GM12878 (cell line): Measurements from ENCODE around the gene PXDC1. TPM values are rescaled to one million over a fixed set of nuclear protein-coding genes. Genes with fewer than 3 reads are reported as not detected.

Experiments used
- ATAC-seq: fragments of 200-7000 bp; cut with Tn5 transposase; 3 replicates; pipeline ENCODE4 v1.9.1; 2020; ENCODE audit warnings: mild to moderate bottlenecking, moderate library complexity
- BruUV-seq: library from RNA; stranded (reverse); fragments of 400-500 nt; replicated peaks from 2 replicates; lab custom pipeline; 2021; lab: Mats Ljungman, UMichigan
- CTCF ChIA-PET: fragments of 300-600 bp; sonication (Branson Sonifier 250); formaldehyde crosslinking; extraction: SDS; loops from one replicate; lab custom pipeline; 2021; ENCODE audit warnings: inconsistent platforms; lab: Yijun Ruan, JAX
- POLR2A ChIA-PET: fragments of 350-600 bp; formaldehyde crosslinking; extraction: SDS; loops from one replicate; lab custom pipeline; 2021; ENCODE audit warnings: inconsistent platforms; lab: Charles Lee
- RAD21 ChIA-PET: fragments of 300-600 bp; sonication (Branson Sonifier 250); formaldehyde crosslinking; loops from one replicate; lab custom pipeline; 2023; ENCODE audit warnings: antibody characterized with exemption; ENCODE audit not compliant: unreplicated experiment; lab: Charles Lee
- SMC1A ChIA-PET: fragments of 300-600 bp; sonication (Branson Sonifier 250); formaldehyde crosslinking; loops from one replicate; lab custom pipeline; 2023; ENCODE audit not compliant: unreplicated experiment, uncharacterized antibody; lab: Charles Lee
- DNase-seq: peaks from one replicate; pipeline ENCODE4 v3.0.0-alpha.2; 2011; ENCODE audit warnings: low read depth, low spot score
- FAIRE-seq: peaks from 3 replicates; lab custom pipeline; 2011; peaks lifted over from hg19 to GRCh38; lab: Jason Lieb, UNC
- H2AFZ ChIP-seq: 2 replicates; pipeline ENCODE4 v1.6.0; 2011; ENCODE audit warnings: low read depth, low read length, control low read depth; ENCODE audit not compliant: control insufficient read depth
- H3K27ac ChIP-seq: 2 replicates; pipeline ENCODE4 v1.5.1; 2011; ENCODE audit warnings: control low read depth; ENCODE audit not compliant: control insufficient read depth, insufficient read depth
- H3K27me3 ChIP-seq, 2 experiments: replicated peaks in 1 of 2; 2 replicates each; pipeline versions ENCODE4 v1.6.0 to v1.6.1; 2011; ENCODE audit warnings: low read length in 1 of 2; ENCODE audit not compliant: control insufficient read depth in 2 of 2, insufficient read depth in 2 of 2
- H3K36me3 ChIP-seq, 2 experiments: 2 replicates each; pipeline ENCODE4 v1.5.1; 2011; ENCODE audit warnings: low read length in 1 of 2; ENCODE audit not compliant: control insufficient read depth in 2 of 2, insufficient read depth in 2 of 2
- H3K4me1 ChIP-seq: 2 replicates; pipeline ENCODE4 v1.6.1; 2011; ENCODE audit warnings: mild to moderate bottlenecking, low read length, moderate library complexity, mixed read lengths; ENCODE audit not compliant: control insufficient read depth, insufficient read depth
- H3K4me2 ChIP-seq: 2 replicates; pipeline ENCODE4 v1.6.0; 2011; ENCODE audit warnings: control low read depth; ENCODE audit not compliant: control insufficient read depth, insufficient read depth
- H3K4me3 ChIP-seq: fragments of 200-600 bp; sonication (generic); 2 replicates; pipeline ENCODE4 v1.5.1; 2016
- H3K79me2 ChIP-seq: 2 replicates; pipeline ENCODE4 v1.6.0; 2011; ENCODE audit warnings: low read length; ENCODE audit not compliant: control insufficient read depth, insufficient read depth
- H3K9ac ChIP-seq: 2 replicates; pipeline ENCODE4 v1.8.0; 2011; ENCODE audit warnings: low read length, control low read depth, mixed read lengths; ENCODE audit not compliant: control insufficient read depth, insufficient read depth
- H3K9me3 ChIP-seq: replicated peaks from 3 replicates; pipeline ENCODE4 v1.5.1; 2011; ENCODE audit warnings: mild to moderate bottlenecking, low read length; ENCODE audit not compliant: control insufficient read depth, insufficient read depth
- H4K20me1 ChIP-seq: 2 replicates; pipeline ENCODE4 v1.6.0; 2011; ENCODE audit not compliant: control insufficient read depth, insufficient read depth
- EED ChIP-seq: sonication (generic); IDR thresholded peaks from 2 replicates; pipeline ENCODE4 v1.6.1; 2016; ENCODE audit warnings: antibody characterized with exemption, low read depth
- ETV6 ChIP-seq, 2 experiments: fragments of 450-650 bp in 1 of 2; IDR thresholded peaks in 1 of 2; conservative IDR thresholded peaks in 1 of 2; 2 replicates each; pipeline ENCODE4 v1.6.1; 2014; ENCODE audit warnings: antibody characterized with exemption in 1 of 2, borderline replicate concordance in 1 of 2, low read depth in 1 of 2, mild to moderate bottlenecking in 1 of 2, moderate library complexity in 1 of 2
- FOXM1 ChIP-seq: IDR thresholded peaks from 2 replicates; pipeline ENCODE4 v1.6.1; 2012; ENCODE audit warnings: low read depth, mild to moderate bottlenecking, inconsistent platforms, low read length, moderate library complexity
- HSF1 ChIP-seq: fragments of 150-350 bp; IDR thresholded peaks from 2 replicates; pipeline ENCODE4 v1.6.1; 2014; ENCODE audit warnings: mild to moderate bottlenecking, low read depth, low read length
- IKZF2 ChIP-seq, 2 experiments: fragments of 450-650 bp; IDR thresholded peaks; 2 replicates each; pipeline ENCODE4 v1.6.1; 2017; ENCODE audit warnings: mild to moderate bottlenecking in 2 of 2, moderate library complexity in 2 of 2
- KDM1A ChIP-seq: fragments of 200-600 bp; sonication (generic); IDR thresholded peaks from 2 replicates; pipeline ENCODE4 v1.6.1; 2016; ENCODE audit warnings: borderline replicate concordance
- NFYA ChIP-seq: IDR thresholded peaks from 2 replicates; pipeline ENCODE4 v1.6.1; 2011; ENCODE audit warnings: low read depth, mild to moderate bottlenecking, low read length, improper control_type of control experiment, borderline replicate concordance
- NKRF ChIP-seq: fragments of 450-650 bp; conservative IDR thresholded peaks from 2 replicates; pipeline ENCODE4 v1.6.1; 2017; ENCODE audit warnings: mild to moderate bottlenecking, moderate library complexity
- NR2C2 ChIP-seq: IDR thresholded peaks from 2 replicates; pipeline ENCODE4 v1.6.1; 2011; ENCODE audit warnings: borderline replicate concordance, low read depth; ENCODE audit not compliant: control insufficient read depth, insufficient read length
- RAD51 ChIP-seq: fragments of 450-650 bp; IDR thresholded peaks from 2 replicates; pipeline ENCODE4 v1.6.1; 2016; ENCODE audit warnings: moderate library complexity, mild to moderate bottlenecking, inconsistent platforms
- REST ChIP-seq: IDR thresholded peaks from 2 replicates; pipeline ENCODE4 v1.6.1; 2012; ENCODE audit warnings: mild to moderate bottlenecking, low read depth, low read length
- SMARCA5 ChIP-seq: fragments of 450-650 bp; IDR thresholded peaks from 2 replicates; pipeline ENCODE4 v1.6.1; 2017; ENCODE audit warnings: mild to moderate bottlenecking
- WGBS: methylation state at CpG from one replicate; pipeline ENCODE4 v1.1.6; 2016; ENCODE audit warnings: low lambda C conversion rate; ENCODE audit not compliant: insufficient replicate concordance, insufficient coverage; ENCODE audit errors: missing lambda C conversion rate; 5-methylcytosine and 5-hydroxymethylcytosine counted together
- in situ Hi-C: fragments of 300-500 bp; cut with MboI; formaldehyde crosslinking; loops from 9 replicates; pipeline ENCODE4 v1.14.3; 2018; ENCODE audit warnings: mixed read lengths
- intact Hi-C: fragments of 100-400 bp; cut with micrococcal nuclease; formaldehyde crosslinking; loops from one replicate; pipeline ENCODE4 v1.14.2; 2022; ENCODE audit not compliant: unreplicated experiment
- polyA plus RNA-seq, 11 experiments: library from polyadenylated mRNA; depleted of rRNA in 4 of 11; unstranded in 6 of 11; stranded (reverse) in 5 of 11; fragments of >200 nt; fragmentation: Nextera tagmentation in 4 of 11; fragmentation: Illumina TruSeq in 1 of 11; extraction: Ambion mirVana in 4 of 11; extraction: Trizol in 1 of 11; gene quantifications; 1 replicate in 1 of 11; 2 replicates in 10 of 11; pipeline versions ENCODE4 v1.2.1 to v1.2.3, GENCODE V29; 2011 to 2016; ENCODE audit warnings: inconsistent platforms in 2 of 11, missing spikeins in 2 of 11, low read depth in 1 of 11
- total RNA-seq, 4 experiments: library from RNA; depleted of rRNA in 3 of 4; stranded (reverse); fragments of >200 nt in 3 of 4; fragmentation: Illumina TruSeq in 1 of 4; extraction: Trizol in 1 of 4; gene quantifications; 2 replicates each; pipeline versions ENCODE4 v1.2.1 to v1.2.3, GENCODE V29; 2013 to 2021
- TF ChIP-seq, protein P1 (sequence below): fragments of 450-650 bp; IDR thresholded peaks from 2 replicates; pipeline ENCODE4 v1.6.1; 2018; ENCODE audit warnings: mild to moderate bottlenecking, low read depth, moderate library complexity; ENCODE audit not compliant: partially characterized antibody

Gene PXDC1
- total and polyA plus RNA-seq, 10 of the 15 experiments (the other 5 are each of a cell fraction or from before 2014, with no cell fraction given): 0.03 to 0.72 (median 0.32) TPM; not detected in 2

- Histone ChIP-seq H3K27ac (no peak overlapping the region), H3K27me3 (no peaks in the 10 kb centered on the region), H3K36me3 (no peaks in the 10 kb centered on the region), H3K79me2 (no peaks in the 10 kb centered on the region), H3K4me3 (no peak overlapping the region), H3K4me2 (no peak overlapping the region), H3K9ac (no peak overlapping the region), H3K4me1 (no peaks in the 10 kb centered on the region), H2AFZ (no peak overlapping the region), H3K9me3 (no peaks in the 10 kb centered on the region), H4K20me1 (no peaks in the 10 kb centered on the region)
- FAIRE-seq (no peak), ATAC-seq (no peak), DNase-seq (no peak)
- BruUV-seq: no TSS peak
- ChIA-PET CTCF (no interaction called here), POLR2A (no interaction called here), SMC1A (interaction anchor here (0.9 kb wide), 1 partner anchor 23 kb away, joined by 3 read pairs; no protein-coding TSS in a partner anchor), RAD21 (interaction anchor here (0.8 kb wide), 1 partner anchor 55 kb away, joined by 3 read pairs; no protein-coding TSS in a partner anchor)
- 14% methylated on average over 10 of the region's 10 CpGs for WGBS
- in situ Hi-C loops: no loop called here
- intact Hi-C loops: no loop called here
- TF ChIP-seq SMARCA5 (no peak), NFYA (no peak), RAD51 (no peak), EED (no peak), ETV6 (conservative IDR thresholded peaks at IDR 0.05 in 1 of 2, IDR thresholded peaks at IDR 0.05 in 1 of 2; ENCODE audit: borderline replicate concordance in 1 of 2, low read depth in 1 of 2) (no peak), HSF1 (no peak), FOXM1 (no peak), IKZF2 (IDR thresholded peaks at IDR 0.05) (no peak), KDM1A (no peak), NKRF (no peak), NR2C2 (no peak), REST (no peak)
- TF ChIP-seq, protein P1, sequence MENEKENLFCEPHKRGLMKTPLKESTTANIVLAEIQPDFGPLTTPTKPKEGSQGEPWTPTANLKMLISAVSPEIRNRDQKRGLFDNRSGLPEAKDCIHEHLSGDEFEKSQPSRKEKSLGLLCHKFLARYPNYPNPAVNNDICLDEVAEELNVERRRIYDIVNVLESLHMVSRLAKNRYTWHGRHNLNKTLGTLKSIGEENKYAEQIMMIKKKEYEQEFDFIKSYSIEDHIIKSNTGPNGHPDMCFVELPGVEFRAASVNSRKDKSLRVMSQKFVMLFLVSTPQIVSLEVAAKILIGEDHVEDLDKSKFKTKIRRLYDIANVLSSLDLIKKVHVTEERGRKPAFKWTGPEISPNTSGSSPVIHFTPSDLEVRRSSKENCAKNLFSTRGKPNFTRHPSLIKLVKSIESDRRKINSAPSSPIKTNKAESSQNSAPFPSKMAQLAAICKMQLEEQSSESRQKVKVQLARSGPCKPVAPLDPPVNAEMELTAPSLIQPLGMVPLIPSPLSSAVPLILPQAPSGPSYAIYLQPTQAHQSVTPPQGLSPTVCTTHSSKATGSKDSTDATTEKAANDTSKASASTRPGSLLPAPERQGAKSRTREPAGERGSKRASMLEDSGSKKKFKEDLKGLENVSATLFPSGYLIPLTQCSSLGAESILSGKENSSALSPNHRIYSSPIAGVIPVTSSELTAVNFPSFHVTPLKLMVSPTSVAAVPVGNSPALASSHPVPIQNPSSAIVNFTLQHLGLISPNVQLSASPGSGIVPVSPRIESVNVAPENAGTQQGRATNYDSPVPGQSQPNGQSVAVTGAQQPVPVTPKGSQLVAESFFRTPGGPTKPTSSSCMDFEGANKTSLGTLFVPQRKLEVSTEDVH: no peak
Observed at GRCh38 chr6:3770023-3770720, 18.7 kb upstream of the PXDC1 start.
